GM19455 (cell line): ENCODE results near the gene REPIN1.
"Not testable (repeated sequence)": the region's sequence is repeated elsewhere in the genome, so short reads cannot be mapped to it uniquely, and the experiment has no call there.

Experiments used
- ATAC-seq: cut with Tn5 transposase; IDR thresholded peaks from one replicate; pipeline ENCODE4 v1.9.1; 2021; ENCODE audit not compliant: unreplicated experiment

The REPIN1 gene

GRCh38 chr7:150374472-150374871 lies 5.8 kb downstream of the REPIN1 start:
- ATAC-seq: no peak

DNA sequence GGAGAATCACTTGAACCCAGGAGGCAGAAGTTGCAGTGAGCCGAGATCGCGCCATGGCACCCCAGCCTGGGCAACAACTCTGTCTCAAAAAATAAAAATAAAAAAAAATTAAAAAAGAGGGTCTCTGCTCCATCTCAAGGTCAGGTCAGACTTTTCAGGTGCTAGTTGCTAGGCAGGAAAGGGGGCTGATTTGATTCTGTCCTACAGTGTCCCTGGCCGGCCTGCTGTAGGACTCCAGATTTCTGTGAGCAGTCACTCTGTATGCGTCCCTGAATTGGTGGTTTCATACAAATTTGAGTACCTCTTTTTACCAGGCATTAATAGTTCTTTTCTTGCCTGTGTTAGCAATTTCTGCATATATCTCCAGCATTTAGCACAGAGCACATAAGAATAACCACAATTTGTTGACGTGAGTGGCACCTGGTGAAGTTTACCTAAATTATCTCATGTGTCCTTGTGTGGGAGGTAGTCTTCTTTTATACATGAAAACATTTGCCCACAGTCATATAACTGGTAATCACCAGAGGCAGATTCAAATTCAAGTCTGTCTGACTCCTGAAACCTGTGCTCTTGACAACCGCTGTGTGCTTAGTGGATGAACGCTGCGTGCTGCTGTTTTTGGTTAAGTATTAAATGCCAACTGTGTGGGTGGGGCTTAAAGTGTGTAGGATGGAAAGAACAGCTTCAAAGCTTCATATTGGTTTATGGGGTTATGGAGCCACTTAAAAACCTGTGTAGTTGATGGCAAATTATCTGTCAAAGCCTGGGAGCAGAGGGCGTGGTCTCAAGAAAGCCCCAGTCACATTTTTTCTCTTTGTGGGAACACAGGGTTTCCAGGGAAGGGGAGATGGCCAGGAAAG lies 7.3 kb downstream of the REPIN1 start:
- no peak for ATAC-seq

DNA sequence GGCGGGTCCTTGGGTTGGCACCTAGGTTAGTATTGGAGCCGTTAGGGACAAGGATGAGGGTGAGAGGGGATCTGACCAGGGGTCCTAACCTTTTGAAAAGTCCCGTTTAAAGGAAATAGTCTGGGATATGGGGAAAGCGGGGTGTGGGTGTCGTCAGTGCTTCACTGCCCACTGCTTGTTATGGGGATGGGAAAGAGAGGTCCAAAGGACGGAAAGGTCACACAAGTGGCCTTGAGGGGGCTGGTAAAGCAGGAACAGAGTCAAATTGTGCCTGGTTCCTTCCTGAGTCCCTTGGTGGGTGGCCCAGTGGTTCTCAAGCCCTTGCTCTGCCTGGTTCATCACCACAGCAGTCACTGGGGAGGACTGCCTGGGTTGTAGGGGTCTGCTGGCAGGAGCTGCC lies 7.9 kb downstream of the REPIN1 start:
- ATAC-seq: no peak

- ATAC-seq: no peak
Observed at GRCh38 chr7:150377196-150377595, 8.6 kb downstream of the REPIN1 start.

DNA sequence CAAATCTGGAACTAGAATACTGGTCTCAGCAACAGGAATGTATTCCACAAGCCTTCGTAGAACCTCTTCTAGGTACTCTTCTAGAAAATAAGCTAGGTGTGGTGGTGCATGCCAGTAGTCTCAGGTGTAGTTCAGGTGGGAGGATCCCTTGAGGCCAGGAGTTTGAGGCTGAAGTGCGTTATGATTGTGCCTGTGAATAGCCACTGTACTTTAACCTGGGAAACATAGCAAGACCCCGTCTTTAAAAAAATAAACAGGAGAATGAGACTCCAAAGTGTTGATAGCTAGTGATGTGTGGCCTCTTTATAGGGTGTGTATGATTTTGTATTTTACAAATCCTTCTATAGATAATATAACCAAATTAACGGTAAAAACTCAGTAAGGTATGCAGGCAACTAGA lies 9.0 kb downstream of the REPIN1 start:
- no peak for ATAC-seq

DNA sequence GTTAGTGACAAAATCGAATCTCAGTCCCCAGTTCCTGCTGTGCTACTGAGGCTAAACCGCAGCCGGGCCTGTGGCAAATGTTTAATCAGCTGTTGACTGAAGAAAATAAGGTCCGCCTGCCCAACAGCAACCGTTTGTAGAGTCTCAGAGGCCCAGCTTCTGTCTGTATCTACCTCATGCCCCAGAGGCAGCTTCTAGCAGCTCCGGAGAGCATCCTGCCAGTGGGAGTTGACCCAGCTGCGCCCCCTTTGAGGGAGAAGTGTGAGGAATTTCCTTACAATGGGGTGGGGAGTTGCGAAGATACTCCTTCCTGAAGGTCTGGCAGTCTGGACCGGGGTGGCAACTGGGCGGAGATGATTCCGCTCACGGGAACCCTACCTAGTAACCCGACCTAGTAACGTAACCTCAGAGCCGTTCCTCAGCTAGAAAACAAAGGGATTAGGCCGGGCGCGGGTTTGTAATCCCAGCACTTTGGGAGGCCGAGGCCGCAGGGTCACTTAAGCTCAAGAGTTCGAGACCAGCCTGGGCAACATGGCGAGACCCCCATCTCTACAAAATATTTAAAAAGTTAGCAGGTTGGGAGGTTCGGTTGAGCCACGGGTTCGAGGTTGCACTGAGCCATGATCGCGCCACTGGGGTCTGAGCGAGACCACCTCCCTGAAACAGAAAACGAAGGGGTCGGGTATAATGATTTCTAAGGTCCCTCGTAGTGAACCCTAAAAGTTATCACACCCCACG lies 9.7 kb downstream of the REPIN1 start:
- ATAC-seq: no peak

GRCh38 chr7:150378853-150379440 lies 10.3 kb downstream of the REPIN1 start, which contains the start of gene ZNF775:
ZNF775 (plus strand) TSS chr7:150379330; CDS start chr7:150388471, 9,141 bp downstream.
- peak; percentile 80 for ATAC-seq

DNA sequence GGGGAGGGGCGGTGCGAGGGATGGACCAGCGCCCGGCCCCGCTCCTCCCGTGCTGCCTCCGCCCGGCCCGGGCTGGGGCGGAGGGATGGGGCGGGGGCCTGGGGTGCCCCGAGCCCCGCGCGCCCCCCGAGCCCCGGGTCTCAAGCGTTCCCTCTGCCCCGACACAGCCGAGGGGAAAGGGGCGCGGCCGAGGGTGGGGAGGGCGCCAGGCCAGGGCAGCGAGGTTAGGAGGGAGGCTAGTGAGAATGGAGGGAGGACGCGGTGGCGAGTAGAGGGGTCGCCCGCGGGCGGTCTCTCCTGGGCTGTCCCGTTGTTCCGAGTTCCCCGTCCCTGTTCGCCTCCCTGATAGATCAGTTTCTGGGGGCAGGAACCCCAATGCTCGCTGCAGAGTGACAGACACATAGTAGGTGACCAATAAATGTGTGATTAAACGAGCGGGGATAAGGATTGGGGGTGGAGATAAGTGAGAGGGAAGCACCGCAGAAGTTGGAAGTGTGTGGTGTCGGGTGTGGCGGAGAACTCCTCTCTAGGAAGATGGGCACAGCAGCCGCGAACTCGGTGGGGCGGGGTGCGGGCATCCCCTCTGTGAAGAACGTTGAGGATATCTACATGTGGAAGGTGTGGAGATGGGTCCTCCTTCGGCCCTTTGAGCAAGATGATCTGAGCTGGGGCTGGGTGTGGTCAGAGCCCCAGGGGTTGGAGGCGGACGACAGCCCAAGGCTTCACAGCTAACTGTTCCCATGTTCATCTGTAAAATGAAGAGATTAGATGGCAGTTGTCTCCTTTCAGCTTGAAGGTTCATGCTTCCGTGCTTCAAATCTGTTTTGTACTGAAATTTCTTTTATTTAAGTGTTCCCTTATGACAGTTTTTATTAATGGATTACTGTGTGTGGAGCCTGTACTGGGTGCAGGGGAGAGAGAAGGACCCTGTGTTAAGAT lies 11.1 kb downstream of the REPIN1 start:
- peak; percentile 27 for ATAC-seq

DNA sequence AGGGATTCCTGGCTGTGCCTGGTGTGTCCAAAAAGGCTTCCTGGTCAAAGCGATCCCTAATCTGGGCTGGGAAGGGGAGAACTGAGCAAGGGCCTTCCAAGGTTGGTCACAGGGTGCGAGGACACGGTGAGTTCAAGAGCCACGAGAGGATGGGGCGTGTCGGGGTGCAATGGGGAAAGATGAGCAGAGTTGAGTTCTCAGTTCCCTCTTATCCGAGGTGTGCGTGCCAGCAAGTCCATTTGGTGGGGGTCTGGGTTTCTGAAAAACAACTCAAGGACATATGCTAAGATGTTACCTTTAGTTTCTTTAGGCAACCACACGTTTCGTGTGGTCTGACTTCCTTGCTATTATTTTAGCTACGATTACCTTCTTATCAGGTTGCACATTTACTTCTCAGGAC lies 11.8 kb downstream of the REPIN1 start:
- no peak for ATAC-seq

DNA sequence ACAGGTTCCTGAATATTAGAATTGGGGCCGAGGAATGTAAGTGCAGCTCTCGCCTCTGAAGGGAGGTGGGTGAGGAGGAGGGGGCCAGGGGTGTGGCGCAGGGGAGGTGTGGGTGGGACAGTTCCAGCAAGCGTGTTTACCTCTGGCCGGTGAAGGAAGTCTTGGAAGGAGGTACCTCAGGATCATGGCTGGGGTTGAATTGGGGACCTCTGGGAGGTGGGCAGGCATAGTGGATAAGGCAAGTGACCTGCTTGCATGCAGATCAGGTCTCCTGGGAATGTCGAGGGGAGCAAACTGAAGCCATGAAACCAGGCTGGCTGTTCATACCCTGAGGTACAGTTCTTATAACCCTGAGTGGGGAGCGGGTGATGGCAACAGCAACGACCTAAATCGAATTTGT lies 12.5 kb downstream of the REPIN1 start:
- no peak for ATAC-seq

- no peak for ATAC-seq
Observed at GRCh38 chr7:150381785-150382122, 13.1 kb downstream of the REPIN1 start.

DNA sequence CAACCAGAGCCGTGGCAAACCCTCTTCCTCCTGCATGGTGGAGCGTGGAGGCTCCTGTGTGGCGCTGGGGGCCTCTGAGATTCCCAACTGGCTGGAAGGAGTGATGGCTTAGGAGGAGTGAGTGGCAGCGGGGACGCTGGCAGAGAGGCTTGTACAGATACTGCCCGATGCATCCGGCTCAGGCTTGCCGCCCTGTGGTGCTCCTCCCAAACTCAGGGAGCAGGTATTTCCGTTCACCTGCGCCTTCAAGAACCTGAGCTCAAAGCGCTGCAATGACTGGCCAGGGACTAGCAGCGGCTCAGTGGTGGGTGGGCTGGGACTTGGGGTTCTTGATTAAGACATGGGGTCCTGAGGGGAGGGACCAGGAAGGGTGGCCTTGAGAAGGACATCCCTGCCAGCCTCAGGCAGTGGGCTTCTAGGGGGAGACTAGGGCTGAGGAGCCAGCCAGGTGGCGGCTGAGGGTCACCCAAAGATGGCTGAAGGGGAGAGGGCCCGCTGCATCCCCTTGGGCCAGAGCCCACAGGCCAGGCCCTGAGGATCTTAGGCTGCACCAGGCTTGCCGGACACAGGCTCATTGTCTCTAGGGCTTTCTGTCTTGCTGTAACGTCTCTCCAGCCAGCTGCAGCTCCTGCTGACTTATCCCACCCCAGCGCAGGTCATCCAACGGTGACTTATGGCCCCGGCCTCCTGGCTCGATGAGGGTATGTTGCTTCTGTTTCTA lies 13.7 kb downstream of the REPIN1 start:
- no peak for ATAC-seq

GRCh38 chr7:150382844-150383225 lies 14.2 kb downstream of the REPIN1 start:
- ATAC-seq: no peak

GRCh38 chr7:150383710-150384397 lies 15.2 kb downstream of the REPIN1 start:
- no peak for ATAC-seq

GRCh38 chr7:150384406-150385301 lies 16.0 kb downstream of the REPIN1 start:
- ATAC-seq: no peak

DNA sequence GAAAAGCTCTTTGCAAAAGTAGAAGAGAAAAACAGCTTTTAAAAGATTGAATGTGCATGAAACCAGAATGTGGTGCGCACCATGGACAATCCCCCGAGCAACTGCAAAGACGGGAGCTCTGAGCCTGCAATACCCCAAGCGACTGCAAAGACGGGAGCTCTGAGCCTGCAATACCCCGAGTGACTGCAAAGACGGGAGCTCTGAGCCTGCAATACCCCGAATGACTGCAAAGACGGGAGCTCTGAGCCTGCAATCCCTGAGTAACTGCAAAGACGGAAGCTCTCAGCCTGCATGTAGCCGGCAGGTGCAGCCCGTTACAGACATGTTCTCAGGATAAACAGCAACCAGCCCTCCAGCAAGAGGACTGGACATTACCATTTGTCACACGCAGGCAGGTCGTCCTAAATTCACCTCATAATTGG lies 16.7 kb downstream of the REPIN1 start:
- ATAC-seq: no peak

- ATAC-seq: not testable (repeated sequence)
Observed at GRCh38 chr7:150385884-150386283, 17.3 kb downstream of the REPIN1 start.

DNA sequence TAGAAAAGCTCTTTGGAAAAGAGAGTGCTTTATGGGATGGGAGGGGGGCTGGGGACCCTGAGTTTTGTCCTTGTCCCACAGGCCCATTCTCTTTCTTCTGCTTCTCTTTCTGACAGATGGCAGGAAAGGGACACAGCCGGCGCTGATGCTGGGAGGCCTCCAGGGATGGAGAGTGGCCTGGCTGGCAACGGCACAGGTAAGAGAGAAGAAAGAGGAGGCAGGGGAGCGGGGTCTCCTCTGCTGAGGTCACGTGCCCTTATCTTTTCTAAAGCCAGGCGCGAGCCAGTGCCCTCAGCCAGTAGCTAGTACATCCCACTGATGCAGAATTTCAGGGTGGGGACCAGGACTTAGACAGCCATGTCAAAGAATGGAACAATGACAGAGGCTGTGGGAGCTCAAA lies 19.7 kb downstream of the REPIN1 start:
- ATAC-seq: no peak
